GM19438 (cell line): Measurements from ENCODE around the gene MIS18BP1.
"Not testable (repeated sequence)": the region's sequence is repeated elsewhere in the genome, so short reads cannot be mapped to it uniquely, and the experiment has no call there.

Experiments used
- ATAC-seq: cut with Tn5 transposase; IDR thresholded peaks from one replicate; pipeline ENCODE4 v1.9.1; 2021; ENCODE audit warnings: low read depth; ENCODE audit not compliant: unreplicated experiment

Gene MIS18BP1

DNA sequence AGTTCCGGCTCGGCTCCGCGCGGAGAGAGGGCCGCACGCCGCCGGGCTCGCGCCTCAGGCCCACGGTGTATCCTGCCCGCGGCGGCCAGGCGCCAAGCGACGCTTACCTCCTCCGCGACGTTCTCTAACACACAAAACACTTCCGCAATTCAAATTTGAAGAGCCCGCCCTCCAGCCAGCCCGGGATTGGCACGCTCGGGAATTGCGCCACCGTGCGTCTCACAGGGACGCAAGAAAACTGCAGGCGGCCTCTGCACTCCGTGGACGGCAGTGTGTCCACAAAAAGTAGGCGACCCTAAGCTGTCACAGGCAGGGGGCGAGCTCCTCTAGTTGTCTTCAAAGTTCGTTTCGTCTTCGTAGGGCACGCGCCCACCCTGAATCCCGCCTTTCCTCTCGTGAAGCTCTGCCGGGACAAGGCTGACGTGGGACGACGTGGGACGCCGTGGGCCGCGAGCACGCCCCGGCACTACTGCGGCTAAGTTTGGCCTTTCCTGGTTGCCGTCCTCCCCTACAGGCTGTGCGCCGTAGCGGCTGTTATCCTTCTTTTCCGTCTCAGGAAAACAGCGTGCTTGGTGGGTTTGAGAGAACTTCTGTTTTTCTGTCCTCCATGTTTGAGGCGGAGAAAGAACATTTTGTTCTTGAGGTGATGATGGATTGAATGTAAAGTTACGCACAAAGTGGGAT is at the start of gene MIS18BP1:
TSS of gene MIS18BP1 (minus strand) at position 133 of the 684 bp plus-strand sequence. CDS start 5,916 bp downstream, outside the sequence.
- ATAC-seq: peak; percentile 80

GRCh38 chr14:45298423-45299117 is 45.6 kb upstream of the MIS18BP1 start:
- ATAC-seq: no peak

DNA sequence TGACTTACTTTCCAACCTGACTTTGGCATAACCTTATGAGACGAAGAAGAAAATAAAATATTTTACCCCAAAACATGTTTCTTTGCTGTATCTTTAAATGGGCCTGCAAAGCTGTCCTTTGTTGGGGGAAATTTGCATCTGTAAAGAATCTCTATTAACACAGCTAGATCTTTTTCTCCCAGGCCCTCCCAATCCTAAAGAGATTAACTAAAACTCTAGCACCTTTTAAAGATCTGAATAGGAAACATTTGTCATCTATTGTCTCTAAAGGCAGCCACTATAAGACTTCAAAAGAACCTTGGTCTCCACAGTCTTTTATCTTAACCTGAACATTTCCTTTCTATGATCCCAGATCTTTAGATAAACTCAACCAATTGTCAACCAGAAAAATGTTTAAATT is 41.8 kb upstream of the MIS18BP1 start:
- ATAC-seq: not testable (repeated sequence)

GRCh38 chr14:45290547-45290946 is 37.5 kb upstream of the MIS18BP1 start:
- ATAC-seq: no peak

DNA sequence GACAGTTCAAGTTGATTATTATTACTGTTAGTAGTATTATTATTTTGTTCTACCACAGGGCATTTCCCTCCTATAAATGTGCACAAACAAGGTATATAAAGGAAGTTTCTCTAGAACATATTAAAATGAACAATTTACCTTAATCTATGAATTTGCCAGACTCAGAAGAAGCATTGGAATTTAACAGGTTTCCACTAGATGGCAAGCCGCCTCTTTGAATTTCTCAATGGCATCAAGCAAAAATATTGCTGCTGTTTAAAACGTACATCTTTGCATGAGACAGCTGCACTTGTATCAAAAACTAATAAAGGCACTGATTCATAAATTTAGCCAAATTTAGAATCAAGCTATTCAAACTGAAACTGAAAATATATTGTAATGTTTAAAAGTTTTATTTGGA is 34.6 kb upstream of the MIS18BP1 start:
- ATAC-seq: no peak

DNA sequence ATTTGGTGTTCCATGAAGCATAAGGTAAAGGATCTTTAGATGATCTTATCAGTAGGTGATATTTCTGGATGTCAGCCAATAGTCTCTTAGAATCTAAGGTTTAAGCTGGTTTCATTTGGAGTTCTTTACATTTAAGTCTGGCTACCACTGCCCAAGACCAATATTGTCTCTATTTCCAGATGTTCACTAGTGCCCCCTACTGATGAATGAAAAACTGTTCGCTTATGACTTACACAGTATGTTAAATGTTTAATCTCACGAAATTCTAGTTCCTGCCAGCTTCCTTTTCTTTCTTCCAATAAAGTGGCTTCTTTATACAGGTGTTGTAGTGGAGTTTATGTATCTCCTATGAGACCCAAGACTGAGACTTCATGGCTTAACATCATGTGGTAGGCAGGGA is 31.8 kb upstream of the MIS18BP1 start:
- ATAC-seq: no peak

DNA sequence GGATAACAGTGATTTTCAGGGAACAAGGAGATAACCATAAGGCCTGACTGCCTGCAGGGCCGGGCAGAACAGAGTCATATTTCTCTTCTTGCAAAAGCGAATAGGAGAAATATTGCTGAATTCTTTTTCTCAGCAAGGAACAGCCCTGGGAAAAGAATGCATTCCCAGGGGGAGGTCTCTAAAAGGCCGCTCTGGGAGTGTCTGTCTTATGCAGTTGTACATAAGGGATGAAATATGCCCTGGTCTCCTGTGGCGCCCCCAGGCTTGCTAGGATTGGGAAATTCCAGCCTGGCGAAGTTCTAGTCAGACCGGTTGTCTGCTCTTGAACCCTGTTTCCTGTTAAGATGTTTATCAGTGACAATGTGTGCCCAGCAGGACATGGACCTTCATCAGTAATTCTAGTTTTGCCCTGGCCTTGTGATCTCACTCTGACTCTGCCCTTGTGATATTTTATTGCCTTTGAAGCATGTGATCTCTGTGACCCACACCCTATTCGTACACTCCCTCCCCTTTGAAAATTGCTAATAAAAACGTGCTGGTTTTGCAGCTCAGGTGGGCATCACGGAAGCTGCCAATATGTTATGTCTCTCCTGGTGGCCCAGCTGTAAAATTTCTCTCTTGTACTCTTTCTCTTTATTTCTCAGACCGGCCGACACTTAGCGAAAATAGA is 28.9 kb upstream of the MIS18BP1 start:
- ATAC-seq: not testable (repeated sequence)

GRCh38 chr14:45271858-45272537 is 19.0 kb upstream of the MIS18BP1 start:
- ATAC-seq: no peak

- no peak for ATAC-seq
Observed at GRCh38 chr14:45270031-45270430, 17.0 kb upstream of the MIS18BP1 start.

DNA sequence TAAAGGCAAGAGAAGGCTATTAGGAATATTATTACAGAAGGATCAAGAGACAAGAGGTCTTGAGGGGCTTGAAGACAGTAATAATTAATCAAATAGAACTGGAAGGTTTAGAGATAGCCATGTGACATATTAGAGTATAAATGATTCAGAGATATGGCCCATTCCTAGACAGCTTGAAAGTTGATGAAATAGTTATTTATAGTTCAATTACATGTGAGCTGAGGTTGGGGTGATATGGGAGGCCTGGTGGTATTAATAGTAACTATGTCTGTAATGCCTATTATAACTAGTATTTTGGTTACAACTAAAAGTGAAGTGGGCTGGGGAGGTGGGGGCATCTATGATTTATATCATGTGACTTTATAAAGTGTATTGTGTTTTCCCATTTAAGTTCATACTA is 14.1 kb upstream of the MIS18BP1 start:
- ATAC-seq: no peak

GRCh38 chr14:45262637-45263036 is 9.6 kb upstream of the MIS18BP1 start:
- no peak for ATAC-seq

GRCh38 chr14:45261209-45261608 is 8.2 kb upstream of the MIS18BP1 start:
- ATAC-seq: no peak

DNA sequence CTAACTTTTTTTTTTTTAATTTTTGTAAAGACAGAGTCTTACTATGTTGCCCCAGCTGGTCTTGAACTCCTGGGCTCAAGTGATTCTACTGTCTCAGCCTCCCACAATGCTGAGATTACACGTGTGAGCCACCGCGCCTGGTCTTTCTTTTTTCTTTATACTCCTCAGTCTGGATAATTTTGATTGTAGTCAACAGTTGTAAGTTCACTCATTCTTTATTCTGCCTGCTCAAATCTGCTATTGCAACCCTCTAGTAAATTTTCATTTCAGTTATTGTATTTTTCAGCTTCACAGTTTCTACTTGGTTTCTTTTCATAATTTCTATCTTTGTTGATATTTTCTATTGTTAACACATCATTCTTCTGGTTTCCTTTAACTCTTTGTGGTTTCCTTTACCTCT is 5.8 kb upstream of the MIS18BP1 start:
- no peak for ATAC-seq

DNA sequence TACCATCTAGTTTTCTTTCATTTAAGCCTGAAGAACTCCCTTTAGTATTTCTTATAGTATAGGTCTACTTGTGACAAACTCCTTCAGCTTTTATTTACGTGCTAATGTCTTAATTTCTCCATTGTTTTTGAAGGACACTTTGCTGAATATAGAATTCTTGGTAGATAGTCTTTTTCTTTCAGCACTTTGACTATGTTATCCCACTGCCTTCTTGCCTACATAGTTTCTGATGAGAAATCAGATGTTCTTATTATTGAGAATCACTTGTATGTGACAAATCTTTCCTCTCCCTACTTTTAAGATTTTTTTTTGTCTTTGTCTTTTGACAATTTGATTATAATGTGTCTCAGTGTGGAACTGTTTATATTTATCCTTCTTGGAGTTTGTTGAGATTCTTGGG is 5.1 kb upstream of the MIS18BP1 start:
- no peak for ATAC-seq

GRCh38 chr14:45254771-45255170 is 1.8 kb upstream of the MIS18BP1 start:
- no peak for ATAC-seq

DNA sequence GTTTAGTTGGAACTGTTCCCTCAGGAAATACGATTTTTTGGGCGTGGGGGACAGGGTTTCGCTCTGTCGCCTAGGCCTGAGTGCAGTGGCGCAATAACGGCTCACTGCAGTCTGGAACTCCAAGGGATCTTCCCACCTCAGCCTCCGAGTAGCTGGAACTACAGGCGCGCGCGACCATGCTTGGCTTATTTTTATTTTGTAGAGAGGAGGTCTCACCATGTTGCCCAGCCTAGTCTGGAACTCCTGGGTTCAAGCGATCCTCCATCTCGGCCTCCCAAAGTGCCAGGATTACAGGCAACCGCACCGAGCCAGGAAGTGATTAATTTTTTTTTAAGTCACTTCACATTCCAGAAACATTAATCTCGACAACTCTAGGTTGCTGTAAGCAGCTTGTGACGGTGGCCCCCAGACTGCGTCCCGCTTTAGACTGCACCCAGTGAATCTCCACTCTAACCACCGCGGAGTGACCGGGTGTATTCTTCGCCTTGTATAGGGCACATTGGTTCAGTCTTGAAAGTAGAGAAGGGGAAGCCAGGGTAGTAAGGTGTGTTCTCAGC is 830 bp upstream of the MIS18BP1 start:
- ATAC-seq: no peak

DNA sequence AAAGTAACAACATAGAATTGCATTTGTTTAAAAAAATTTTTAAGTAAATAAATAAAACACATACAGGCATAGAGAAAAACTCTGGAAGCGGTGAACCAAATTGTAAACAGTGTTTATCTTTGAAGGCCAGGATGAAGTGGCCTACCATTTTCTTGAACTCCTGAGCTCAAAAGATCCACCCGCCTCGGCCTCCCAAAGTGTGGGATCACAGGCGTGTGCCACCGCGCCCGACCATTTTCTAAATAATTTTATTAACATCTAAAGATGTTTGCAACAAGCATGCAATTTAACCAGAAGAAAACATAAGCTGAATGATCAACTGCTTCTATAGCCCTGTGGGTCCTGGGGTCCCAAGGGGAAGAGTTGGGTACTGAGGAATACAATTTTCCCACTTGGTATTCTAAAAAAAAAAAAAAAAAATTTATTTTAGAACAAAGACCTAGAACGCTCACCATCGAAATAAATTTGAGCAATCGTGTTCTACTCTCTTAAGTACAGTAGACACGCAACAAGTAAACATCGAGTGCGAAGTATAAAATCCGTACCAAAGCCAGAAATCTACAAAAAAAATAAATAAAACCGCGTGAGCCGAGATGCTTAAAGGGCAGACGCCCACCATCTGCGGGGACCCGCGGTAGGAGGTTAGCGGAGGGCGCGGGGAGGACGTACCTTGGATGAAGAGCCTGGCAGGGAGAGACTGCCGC is 484 bp downstream of the MIS18BP1 start:
- no peak for ATAC-seq

GRCh38 chr14:45251912-45252311 is 1.1 kb downstream of the MIS18BP1 start:
- ATAC-seq: peak; percentile 47

DNA sequence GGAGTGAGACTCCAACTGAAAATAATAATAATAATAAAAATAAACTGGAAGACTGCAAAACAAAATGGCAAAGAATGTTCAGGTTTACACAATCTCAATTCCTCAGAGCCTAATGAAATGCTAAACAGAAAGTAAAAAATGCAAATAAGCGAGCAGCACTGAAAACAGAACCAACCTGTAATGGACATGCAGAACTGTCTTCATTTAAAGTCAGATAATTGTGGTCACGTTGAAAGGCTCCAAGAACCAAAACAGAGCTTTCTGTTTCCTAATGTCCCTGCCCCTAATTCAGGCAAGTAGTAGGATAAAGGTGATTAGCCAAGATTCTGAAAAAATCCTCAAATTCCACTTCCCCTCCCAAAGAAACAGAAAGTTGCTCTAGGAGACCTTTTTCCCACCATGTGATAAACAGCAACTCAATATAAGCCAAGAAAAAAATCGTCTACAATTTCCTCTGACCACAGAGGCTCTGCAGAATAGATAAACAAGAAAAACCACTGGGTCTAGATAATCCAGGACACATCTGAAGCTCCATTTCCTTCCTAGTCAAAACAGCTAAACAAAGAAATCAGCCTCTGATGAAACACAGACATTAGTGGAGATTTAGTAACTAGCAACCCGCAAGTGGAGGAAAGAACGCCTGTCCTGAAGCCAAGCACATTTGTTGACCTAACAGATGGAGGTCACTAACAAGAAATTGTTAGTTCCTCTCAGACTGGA is 3.0 kb downstream of the MIS18BP1 start:
- peak; percentile 24 for ATAC-seq

DNA sequence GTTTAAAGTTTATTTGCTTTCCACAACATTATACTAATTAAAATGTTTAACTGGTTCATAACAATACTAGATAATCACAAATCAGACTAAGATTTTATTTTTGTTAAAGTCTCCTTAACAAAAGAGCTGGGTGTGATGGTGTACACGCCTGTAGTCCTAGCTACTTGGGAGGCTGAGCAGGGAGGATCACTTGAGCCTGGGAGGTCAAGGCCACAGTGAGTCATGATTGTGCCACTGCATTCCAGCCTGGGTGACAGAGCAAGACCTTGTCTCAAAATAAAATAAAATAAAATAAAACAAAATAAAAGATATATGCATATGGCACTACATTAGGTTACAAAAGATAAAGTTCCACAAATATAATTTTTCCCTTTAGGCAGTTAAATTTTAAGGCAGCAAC is 5.6 kb downstream of the MIS18BP1 start:
- ATAC-seq: no peak
